ENCODE results near the gene CCNY.

CCNY gene

GRCh38 chr10:35336084-35336831 is at the start of gene CCNY:
Gene CCNY, plus strand, starts transcription at chr10:35336509. Its CDS starts 545 bp downstream, at chr10:35337054.
- H3K4me2 ChIP-seq (ENCODE audit: low read length): peak within 1 kb of the TSS; percentile 85
- no peaks in the 10 kb centered on the region for H3K9me3 ChIP-seq (ENCODE audit: control insufficient read depth, low read length)
- peaks cover 16% of the 10 kb centered on the region for H3K4me1 ChIP-seq
- H3K79me2 ChIP-seq: peaks cover 12% of the 10 kb centered on the region
- H3K27me3 ChIP-seq (ENCODE audit: control insufficient read depth, insufficient read depth, low read length): no peaks in the 10 kb centered on the region
- TF ChIP-seq, protein P1, sequence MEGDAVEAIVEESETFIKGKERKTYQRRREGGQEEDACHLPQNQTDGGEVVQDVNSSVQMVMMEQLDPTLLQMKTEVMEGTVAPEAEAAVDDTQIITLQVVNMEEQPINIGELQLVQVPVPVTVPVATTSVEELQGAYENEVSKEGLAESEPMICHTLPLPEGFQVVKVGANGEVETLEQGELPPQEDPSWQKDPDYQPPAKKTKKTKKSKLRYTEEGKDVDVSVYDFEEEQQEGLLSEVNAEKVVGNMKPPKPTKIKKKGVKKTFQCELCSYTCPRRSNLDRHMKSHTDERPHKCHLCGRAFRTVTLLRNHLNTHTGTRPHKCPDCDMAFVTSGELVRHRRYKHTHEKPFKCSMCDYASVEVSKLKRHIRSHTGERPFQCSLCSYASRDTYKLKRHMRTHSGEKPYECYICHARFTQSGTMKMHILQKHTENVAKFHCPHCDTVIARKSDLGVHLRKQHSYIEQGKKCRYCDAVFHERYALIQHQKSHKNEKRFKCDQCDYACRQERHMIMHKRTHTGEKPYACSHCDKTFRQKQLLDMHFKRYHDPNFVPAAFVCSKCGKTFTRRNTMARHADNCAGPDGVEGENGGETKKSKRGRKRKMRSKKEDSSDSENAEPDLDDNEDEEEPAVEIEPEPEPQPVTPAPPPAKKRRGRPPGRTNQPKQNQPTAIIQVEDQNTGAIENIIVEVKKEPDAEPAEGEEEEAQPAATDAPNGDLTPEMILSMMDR (IDR thresholded peaks at IDR 0.05): no peak
- H3K27ac ChIP-seq: peak within 1 kb of the TSS; percentile 70
- H2AFZ ChIP-seq: peak within 1 kb of the TSS; percentile 95
- peak within 1 kb of the TSS; percentile 51 for H3K9ac ChIP-seq
- no peaks in the 10 kb centered on the region for H3K36me3 ChIP-seq (ENCODE audit: control insufficient read depth, insufficient read depth, low read length)
- peak within 1 kb of the TSS; percentile 78 for H3K4me3 ChIP-seq (ENCODE audit: low read depth, low read length)

DNA sequence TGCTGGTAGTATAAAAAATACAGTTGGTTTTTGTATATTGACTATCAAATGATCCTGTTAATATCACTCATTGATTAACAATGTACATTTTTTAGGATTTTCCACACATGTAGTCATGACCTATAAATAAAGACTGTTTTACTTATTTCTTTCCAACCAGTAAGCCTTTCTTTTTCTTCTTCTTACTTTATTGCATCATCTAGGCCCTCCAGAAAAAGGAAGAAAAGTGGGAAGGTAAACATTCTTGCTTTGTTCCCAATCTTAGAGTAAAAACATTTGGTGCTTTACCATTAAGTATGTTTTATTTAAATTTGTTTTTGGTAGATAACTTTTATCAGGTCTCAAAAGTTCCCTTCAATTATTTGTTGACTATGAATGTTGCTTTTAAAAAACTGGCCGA is 47.1 kb upstream of the CCNY start:
- no peak overlapping the region for H2AFZ ChIP-seq
- H3K27ac ChIP-seq: no peak overlapping the region
- H3K9ac ChIP-seq: no peak overlapping the region
- TF ChIP-seq, protein P1 (IDR thresholded peaks at IDR 0.05): no peak
- no peaks in the 10 kb centered on the region for H3K36me3 ChIP-seq (ENCODE audit: control insufficient read depth, insufficient read depth, low read length)
- H3K27me3 ChIP-seq (ENCODE audit: control insufficient read depth, insufficient read depth, low read length): no peaks in the 10 kb centered on the region
- no peaks in the 10 kb centered on the region for H3K4me1 ChIP-seq
- H3K4me3 ChIP-seq (ENCODE audit: low read depth, low read length): no peak overlapping the region
- no peaks in the 10 kb centered on the region for H3K9me3 ChIP-seq (ENCODE audit: control insufficient read depth, low read length)
- H3K79me2 ChIP-seq: no peaks in the 10 kb centered on the region
- no peak overlapping the region for H3K4me2 ChIP-seq (ENCODE audit: low read length)

GRCh38 chr10:35294506-35294905 is 41.8 kb upstream of the CCNY start:
- Histone ChIP-seq H3K4me1 (no peaks in the 10 kb centered on the region), H3K27ac (no peak overlapping the region), H3K79me2 (no peaks in the 10 kb centered on the region), H3K9me3 (ENCODE audit: control insufficient read depth, low read length) (no peaks in the 10 kb centered on the region), H3K9ac (no peak overlapping the region), H3K4me2 (ENCODE audit: low read length) (no peak overlapping the region), H3K27me3 (ENCODE audit: control insufficient read depth, insufficient read depth, low read length) (no peaks in the 10 kb centered on the region), H2AFZ (no peak overlapping the region), H3K4me3 (ENCODE audit: low read depth, low read length) (no peak overlapping the region), H3K36me3 (ENCODE audit: control insufficient read depth, insufficient read depth, low read length) (no peaks in the 10 kb centered on the region)
- TF ChIP-seq, protein P1 (IDR thresholded peaks at IDR 0.05): no peak

DNA sequence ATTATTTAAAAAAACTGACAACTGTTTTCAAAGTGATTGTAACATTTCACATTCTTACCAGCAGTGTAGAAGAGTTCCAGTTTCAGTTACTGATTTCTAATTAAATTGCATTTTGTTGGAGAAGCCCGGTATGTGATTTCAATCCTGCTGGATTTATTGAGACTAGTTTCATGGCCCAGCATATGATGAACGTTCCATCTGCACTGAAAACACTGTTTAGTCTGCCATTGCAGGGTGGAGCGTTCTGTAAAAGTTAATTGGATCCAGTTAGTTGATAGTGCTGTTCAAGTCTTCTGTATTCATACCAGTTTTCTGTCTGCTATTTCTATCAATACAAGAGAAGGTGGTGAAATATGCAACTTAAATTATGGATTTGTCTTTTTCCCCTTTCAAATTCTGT is 37.3 kb upstream of the CCNY start:
- H3K4me1 ChIP-seq: no peaks in the 10 kb centered on the region
- H3K79me2 ChIP-seq: no peaks in the 10 kb centered on the region
- TF ChIP-seq, protein P1 (IDR thresholded peaks at IDR 0.05): no peak
- H3K9me3 ChIP-seq (ENCODE audit: control insufficient read depth, low read length): no peaks in the 10 kb centered on the region
- H3K4me3 ChIP-seq (ENCODE audit: low read depth, low read length): no peak overlapping the region
- H3K9ac ChIP-seq: no peak overlapping the region
- H2AFZ ChIP-seq: no peak overlapping the region
- H3K36me3 ChIP-seq (ENCODE audit: control insufficient read depth, insufficient read depth, low read length): no peaks in the 10 kb centered on the region
- H3K4me2 ChIP-seq (ENCODE audit: low read length): no peak overlapping the region
- no peaks in the 10 kb centered on the region for H3K27me3 ChIP-seq (ENCODE audit: control insufficient read depth, insufficient read depth, low read length)
- no peak overlapping the region for H3K27ac ChIP-seq
